ENCODE data around the gene SLC25A38. TPM values are rescaled to one million over a fixed set of nuclear protein-coding genes. Genes with fewer than 3 reads are reported as not detected.
"Not testable (repeated sequence)": the region's sequence is repeated elsewhere in the genome, so short reads cannot be mapped to it uniquely, and the experiment has no call there.

SLC25A38 gene
- polyA plus RNA-seq, 1 donor (not counting 4 experiments of a cell fraction or from before 2014, with no cell fraction given) = 40.2 TPM

DNA sequence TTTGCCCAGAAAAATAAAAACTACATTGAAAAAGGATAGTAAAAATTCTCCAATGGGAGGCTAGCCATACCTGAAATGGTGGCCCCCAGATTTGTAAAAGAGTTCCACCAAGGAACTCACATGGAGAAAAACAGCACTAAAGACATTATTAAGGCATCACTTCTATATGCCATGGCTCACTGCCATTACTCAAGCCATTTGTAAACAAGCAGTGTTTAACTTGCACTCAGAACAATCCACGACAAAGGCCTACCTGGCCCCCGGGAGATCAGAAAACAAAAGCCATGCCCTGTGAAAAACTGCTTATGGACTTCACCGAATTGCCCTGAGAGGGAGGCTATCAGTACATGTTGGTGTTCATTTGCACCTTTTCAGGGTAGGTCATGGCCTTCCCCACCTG lies 34.1 kb upstream of the SLC25A38 start:
- no peaks in the 10 kb centered on the region for H3K36me3 ChIP-seq (ENCODE audit: control insufficient read depth in 2 of 2, extremely low read depth in 1 of 2, insufficient read depth in 2 of 2, low read length in 2 of 2)
- H3K4me2 ChIP-seq (ENCODE audit: control insufficient read depth, extremely low read depth, insufficient read depth, low read depth, low read length) = no peak overlapping the region
- no peak overlapping the region for H3K27ac ChIP-seq (ENCODE audit: control insufficient read depth, insufficient read depth, low read length)
- H4K20me1 ChIP-seq (ENCODE audit: control insufficient read depth, extremely low read depth, insufficient read depth, low read length) = no peaks in the 10 kb centered on the region
- no peaks in the 10 kb centered on the region for H3K79me2 ChIP-seq (ENCODE audit: control insufficient read depth, insufficient read depth, low read length)
- H2AFZ ChIP-seq (ENCODE audit: control insufficient read depth, low read length) = no peak overlapping the region
- no peaks in the 10 kb centered on the region for H3K9me3 ChIP-seq (ENCODE audit: control insufficient read depth, low read depth, low read length)
- dilution Hi-C loops (cut with MboI; ENCODE audit: extremely low pct_ligation_motif_present, low sequenced_read_pairs) = no loop called here
- DNase-seq (ENCODE audit: low read depth, low spot score) (no peak), FAIRE-seq (no peak)
- no peak overlapping the region for H3K4me3 ChIP-seq (ENCODE audit: control insufficient read depth in 2 of 3, extremely low read depth in 1 of 3, insufficient read depth in 2 of 3, low read depth in 1 of 3, low read length in 3 of 3)
- H3K4me1 ChIP-seq (ENCODE audit: control insufficient read depth, extremely low read depth, insufficient read depth, low read length) = peaks cover 7% of the 10 kb centered on the region
- no peak overlapping the region for H3K9ac ChIP-seq (ENCODE audit: control insufficient read depth, extremely low read depth, insufficient read depth, low read length)
- no peaks in the 10 kb centered on the region for H3K9me1 ChIP-seq (ENCODE audit: control insufficient read depth, extremely low read depth, insufficient read depth, low read length)
- no peaks in the 10 kb centered on the region for H3K27me3 ChIP-seq (ENCODE audit: control insufficient read depth, extremely low read depth, insufficient read depth, low read length)
- TF ChIP-seq EZH2 (IDR thresholded peaks at IDR 0.05; ENCODE audit: low read length) = no peak
- TF ChIP-seq, protein P1, sequence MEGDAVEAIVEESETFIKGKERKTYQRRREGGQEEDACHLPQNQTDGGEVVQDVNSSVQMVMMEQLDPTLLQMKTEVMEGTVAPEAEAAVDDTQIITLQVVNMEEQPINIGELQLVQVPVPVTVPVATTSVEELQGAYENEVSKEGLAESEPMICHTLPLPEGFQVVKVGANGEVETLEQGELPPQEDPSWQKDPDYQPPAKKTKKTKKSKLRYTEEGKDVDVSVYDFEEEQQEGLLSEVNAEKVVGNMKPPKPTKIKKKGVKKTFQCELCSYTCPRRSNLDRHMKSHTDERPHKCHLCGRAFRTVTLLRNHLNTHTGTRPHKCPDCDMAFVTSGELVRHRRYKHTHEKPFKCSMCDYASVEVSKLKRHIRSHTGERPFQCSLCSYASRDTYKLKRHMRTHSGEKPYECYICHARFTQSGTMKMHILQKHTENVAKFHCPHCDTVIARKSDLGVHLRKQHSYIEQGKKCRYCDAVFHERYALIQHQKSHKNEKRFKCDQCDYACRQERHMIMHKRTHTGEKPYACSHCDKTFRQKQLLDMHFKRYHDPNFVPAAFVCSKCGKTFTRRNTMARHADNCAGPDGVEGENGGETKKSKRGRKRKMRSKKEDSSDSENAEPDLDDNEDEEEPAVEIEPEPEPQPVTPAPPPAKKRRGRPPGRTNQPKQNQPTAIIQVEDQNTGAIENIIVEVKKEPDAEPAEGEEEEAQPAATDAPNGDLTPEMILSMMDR (optimal IDR thresholded peaks at IDR 0.05 in 1 of 3, IDR thresholded peaks at IDR 0.05 in 1 of 3, conservative IDR thresholded peaks at IDR 0.05 in 1 of 3; ENCODE audit: extremely low read depth in 1 of 3, insufficient read depth in 2 of 3, low read length in 3 of 3) = no peak

DNA sequence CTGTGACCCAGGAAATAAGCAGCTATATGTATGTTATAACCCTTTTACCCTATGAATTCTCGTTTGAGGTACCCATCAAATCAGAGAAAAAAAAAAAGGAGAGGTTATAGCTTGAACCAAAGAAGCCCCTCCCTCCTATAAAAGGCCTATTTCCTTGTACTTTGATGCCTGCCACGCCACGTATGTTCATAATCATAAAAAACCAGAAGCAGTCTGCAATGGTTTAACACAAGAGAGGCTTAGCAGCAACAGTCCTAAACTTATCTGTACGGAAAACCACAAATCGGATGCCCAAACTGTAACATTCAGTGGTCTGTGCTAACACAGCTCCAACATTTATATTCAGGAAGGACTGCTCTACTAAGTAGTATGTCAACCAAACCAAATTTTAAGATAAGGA lies 32.5 kb upstream of the SLC25A38 start:
- Histone ChIP-seq H2AFZ (ENCODE audit: control insufficient read depth, low read length) (no peak overlapping the region), H3K4me3 (ENCODE audit: control insufficient read depth in 2 of 3, extremely low read depth in 1 of 3, insufficient read depth in 2 of 3, low read depth in 1 of 3, low read length in 3 of 3) (no peak overlapping the region), H3K9me3 (ENCODE audit: control insufficient read depth, low read depth, low read length) (no peaks in the 10 kb centered on the region), H3K9ac (ENCODE audit: control insufficient read depth, extremely low read depth, insufficient read depth, low read length) (no peak overlapping the region), H3K4me2 (ENCODE audit: control insufficient read depth, extremely low read depth, insufficient read depth, low read depth, low read length) (no peak overlapping the region), H3K36me3 (ENCODE audit: control insufficient read depth in 2 of 2, extremely low read depth in 1 of 2, insufficient read depth in 2 of 2, low read length in 2 of 2) (no peaks in the 10 kb centered on the region), H3K4me1 (ENCODE audit: control insufficient read depth, extremely low read depth, insufficient read depth, low read length) (no peaks in the 10 kb centered on the region), H3K27me3 (ENCODE audit: control insufficient read depth, extremely low read depth, insufficient read depth, low read length) (no peaks in the 10 kb centered on the region), H3K9me1 (ENCODE audit: control insufficient read depth, extremely low read depth, insufficient read depth, low read length) (no peaks in the 10 kb centered on the region), H3K79me2 (ENCODE audit: control insufficient read depth, insufficient read depth, low read length) (no peaks in the 10 kb centered on the region), H3K27ac (ENCODE audit: control insufficient read depth, insufficient read depth, low read length) (no peak overlapping the region), H4K20me1 (ENCODE audit: control insufficient read depth, extremely low read depth, insufficient read depth, low read length) (no peaks in the 10 kb centered on the region)
- FAIRE-seq (no peak), DNase-seq (ENCODE audit: low read depth, low spot score) (no peak)
- no peak for TF ChIP-seq EZH2 (IDR thresholded peaks at IDR 0.05; ENCODE audit: low read length)
- dilution Hi-C loops (cut with MboI; ENCODE audit: extremely low pct_ligation_motif_present, low sequenced_read_pairs) = no loop called here

DNA sequence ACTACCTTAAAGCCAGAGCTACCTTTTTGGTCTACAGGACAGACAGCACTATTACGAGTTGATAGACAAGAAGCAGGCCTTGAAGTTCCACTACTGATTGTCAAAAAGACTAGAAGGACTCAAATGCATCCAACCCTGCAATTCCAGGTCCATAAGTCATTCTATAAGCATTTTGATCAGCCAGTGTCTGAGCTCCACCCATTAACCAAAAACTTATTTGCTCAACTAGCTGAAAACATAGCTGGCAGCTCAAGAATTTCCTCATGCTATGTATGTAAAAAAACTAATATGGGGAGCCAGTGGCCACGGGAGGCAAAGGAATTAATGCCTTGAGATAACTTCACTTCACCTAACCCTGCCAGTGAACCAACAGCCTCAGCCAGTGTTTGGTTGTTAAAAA lies 32.0 kb upstream of the SLC25A38 start:
- H3K9ac ChIP-seq (ENCODE audit: control insufficient read depth, extremely low read depth, insufficient read depth, low read length); H4K20me1 ChIP-seq (ENCODE audit: control insufficient read depth, extremely low read depth, insufficient read depth, low read length); dilution Hi-C loops (cut with MboI; ENCODE audit: extremely low pct_ligation_motif_present, low sequenced_read_pairs); H3K79me2 ChIP-seq (ENCODE audit: control insufficient read depth, insufficient read depth, low read length); H3K27ac ChIP-seq (ENCODE audit: control insufficient read depth, insufficient read depth, low read length); H3K9me1 ChIP-seq (ENCODE audit: control insufficient read depth, extremely low read depth, insufficient read depth, low read length); H3K4me1 ChIP-seq (ENCODE audit: control insufficient read depth, extremely low read depth, insufficient read depth, low read length); DNase-seq (ENCODE audit: low read depth, low spot score); H3K9me3 ChIP-seq (ENCODE audit: control insufficient read depth, low read depth, low read length); H3K27me3 ChIP-seq (ENCODE audit: control insufficient read depth, extremely low read depth, insufficient read depth, low read length); H3K4me3 ChIP-seq (ENCODE audit: control insufficient read depth in 2 of 3, extremely low read depth in 1 of 3, insufficient read depth in 2 of 3, low read depth in 1 of 3, low read length in 3 of 3); H2AFZ ChIP-seq (ENCODE audit: control insufficient read depth, low read length); H3K4me2 ChIP-seq (ENCODE audit: control insufficient read depth, extremely low read depth, insufficient read depth, low read depth, low read length); FAIRE-seq; H3K36me3 ChIP-seq (ENCODE audit: control insufficient read depth in 2 of 2, extremely low read depth in 1 of 2, insufficient read depth in 2 of 2, low read length in 2 of 2): not testable (repeated sequence)

DNA sequence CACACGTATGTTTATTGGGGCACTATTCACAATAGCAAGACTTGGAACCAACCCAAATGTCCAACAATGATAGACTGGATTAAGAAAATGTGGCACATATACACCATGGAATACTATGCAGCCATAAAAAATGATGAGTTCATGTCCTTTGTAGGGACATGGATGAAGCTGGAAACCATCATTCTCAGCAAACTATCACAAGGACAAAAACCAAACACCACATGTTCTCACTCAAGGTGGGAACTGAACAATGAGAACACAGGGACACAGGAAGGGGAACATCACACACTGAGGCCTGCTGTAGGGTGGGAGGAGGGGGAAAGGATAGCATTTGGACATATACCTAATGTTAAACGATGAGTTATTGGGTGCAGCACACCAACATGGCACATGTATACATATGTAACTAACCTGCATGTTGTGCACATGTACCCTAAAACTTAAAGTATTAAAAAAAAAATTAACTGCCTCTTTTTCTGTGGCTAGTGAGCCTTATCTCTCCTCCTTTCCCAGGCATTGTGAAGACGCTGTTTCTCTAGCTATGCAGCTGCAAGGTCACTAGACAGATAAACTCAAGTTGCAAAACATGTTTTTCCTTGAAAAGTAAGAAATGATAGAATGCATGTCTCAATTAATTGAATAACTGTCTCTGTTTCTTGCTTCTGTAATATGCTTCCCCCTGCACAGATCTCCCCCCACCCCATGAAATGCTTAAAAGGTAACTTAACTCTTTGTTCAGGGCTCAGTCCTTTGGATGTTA lies 29.8 kb upstream of the SLC25A38 start:
- H4K20me1 ChIP-seq (ENCODE audit: control insufficient read depth, extremely low read depth, insufficient read depth, low read length); DNase-seq (ENCODE audit: low read depth, low spot score); H3K4me2 ChIP-seq (ENCODE audit: control insufficient read depth, extremely low read depth, insufficient read depth, low read depth, low read length); H2AFZ ChIP-seq (ENCODE audit: control insufficient read depth, low read length); H3K4me1 ChIP-seq (ENCODE audit: control insufficient read depth, extremely low read depth, insufficient read depth, low read length); H3K27ac ChIP-seq (ENCODE audit: control insufficient read depth, insufficient read depth, low read length); H3K9ac ChIP-seq (ENCODE audit: control insufficient read depth, extremely low read depth, insufficient read depth, low read length); H3K79me2 ChIP-seq (ENCODE audit: control insufficient read depth, insufficient read depth, low read length); H3K27me3 ChIP-seq (ENCODE audit: control insufficient read depth, extremely low read depth, insufficient read depth, low read length); H3K9me3 ChIP-seq (ENCODE audit: control insufficient read depth, low read depth, low read length); dilution Hi-C loops (cut with MboI; ENCODE audit: extremely low pct_ligation_motif_present, low sequenced_read_pairs); H3K4me3 ChIP-seq (ENCODE audit: control insufficient read depth in 2 of 3, extremely low read depth in 1 of 3, insufficient read depth in 2 of 3, low read depth in 1 of 3, low read length in 3 of 3); H3K9me1 ChIP-seq (ENCODE audit: control insufficient read depth, extremely low read depth, insufficient read depth, low read length); FAIRE-seq; H3K36me3 ChIP-seq (ENCODE audit: control insufficient read depth in 2 of 2, extremely low read depth in 1 of 2, insufficient read depth in 2 of 2, low read length in 2 of 2): not testable (repeated sequence)
